Activated CD8-positive, alpha-beta T cell treated with anti-CD3 and anti-CD28 coated beads for 36 hours (primary cell): ENCODE measurements around the gene WASF1. TPM values are rescaled to one million over a fixed set of nuclear protein-coding genes. Genes with fewer than 3 reads are reported as not detected.
"Not testable (repeated sequence)": the region's sequence is repeated elsewhere in the genome, so short reads cannot be mapped to it uniquely, and the experiment has no call there.

Experiments
- ATAC-seq: fragments of 200-7000 bp; cut with Tn5 transposase; one replicate; pipeline ENCODE4 v1.10.0; 2021; ENCODE audit warnings: mild to moderate bottlenecking, moderate library complexity
- CTCF ChIA-PET: fragments of 350-600 bp; sonication (Branson Sonifier 250); formaldehyde crosslinking; loops from one replicate; lab custom pipeline; 2021; ENCODE audit warnings: antibody characterized with exemption; lab: Charles Lee
- POLR2A ChIA-PET: fragments of 350-600 bp; sonication (Branson Sonifier 250); formaldehyde crosslinking; loops from one replicate; lab custom pipeline; 2021; ENCODE audit warnings: antibody characterized with exemption; lab: Charles Lee
- DNase-seq: peaks from one replicate; pipeline ENCODE4 v3.0.0-alpha.2; 2020
- H3K27ac Mint-ChIP-seq: one replicate; pipeline ENCODE4 v1.8.0; 2021; ENCODE audit warnings: mild to moderate bottlenecking, mixed read lengths
- H3K27me3 Mint-ChIP-seq: one replicate; pipeline ENCODE4 v1.8.0; 2021; ENCODE audit warnings: mixed read lengths
- H3K36me3 Mint-ChIP-seq: one replicate; pipeline ENCODE4 v1.8.0; 2021; ENCODE audit warnings: low read depth, mixed read lengths
- H3K4me1 Mint-ChIP-seq: one replicate; pipeline ENCODE4 v1.8.0; 2021; ENCODE audit warnings: low read depth, mixed read lengths
- H3K4me3 Mint-ChIP-seq: one replicate; pipeline ENCODE4 v1.8.0; 2021; ENCODE audit warnings: mild to moderate bottlenecking, moderate library complexity, mixed read lengths
- H3K9me3 Mint-ChIP-seq: one replicate; pipeline ENCODE4 v1.8.0; 2021; ENCODE audit warnings: mixed read lengths
- intact Hi-C: fragments of 100-400 bp; cut with micrococcal nuclease; formaldehyde crosslinking; loops from one replicate; pipeline ENCODE4 v1.10.0; 2022
- total RNA-seq, 2 experiments: library from RNA; stranded (reverse); gene quantifications; one replicate each; pipeline ENCODE4 v1.2.3, GENCODE V29; 2021
- TF ChIP-seq, protein P1 (sequence below): fragments of 200-600 bp; IDR thresholded peaks from one replicate; pipeline ENCODE4 v1.8.0; 2022; ENCODE audit warnings: antibody characterized with exemption, mild to moderate bottlenecking

Gene WASF1
- total RNA-seq, 2 experiments from 2014 or later = 4.6 to 4.8 TPM

DNA sequence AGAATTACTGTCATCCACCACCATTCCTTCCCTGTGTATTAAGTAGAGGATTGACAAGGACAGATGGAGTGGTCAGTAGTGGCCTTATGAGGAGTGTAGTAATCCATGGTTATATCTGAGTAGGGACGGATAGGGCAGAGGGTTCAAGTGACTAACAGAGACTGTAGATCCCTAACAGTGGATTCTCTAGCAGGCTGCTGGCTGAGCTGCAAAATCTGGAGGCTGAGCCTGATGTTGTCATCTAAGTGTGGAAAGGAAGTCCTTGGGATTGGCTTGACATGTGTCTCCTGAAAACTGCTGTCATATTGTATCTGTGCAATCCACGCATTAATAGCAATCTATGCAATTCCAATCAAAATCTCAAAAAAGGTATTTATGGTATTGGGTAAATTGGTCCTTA is 94.2 kb downstream of the WASF1 start:
- ATAC-seq (no peak), DNase-seq (no peak)
- intact Hi-C loops = no loop called here
- H3K4me3 Mint-ChIP-seq = no peak overlapping the region
- H3K27me3 Mint-ChIP-seq = no peaks in the 10 kb centered on the region
- POLR2A ChIA-PET = no interaction called here
- no peaks in the 10 kb centered on the region for H3K4me1 Mint-ChIP-seq
- no peaks in the 10 kb centered on the region for H3K36me3 Mint-ChIP-seq
- no peaks in the 10 kb centered on the region for H3K9me3 Mint-ChIP-seq
- CTCF ChIA-PET = interaction anchor here (1.1 to 1.3 kb wide), 2 partner anchors 45 to 701 kb away, joined by 4 read pairs; no protein-coding TSS in a partner anchor
- H3K27ac Mint-ChIP-seq = no peak overlapping the region
- TF ChIP-seq, protein P1, sequence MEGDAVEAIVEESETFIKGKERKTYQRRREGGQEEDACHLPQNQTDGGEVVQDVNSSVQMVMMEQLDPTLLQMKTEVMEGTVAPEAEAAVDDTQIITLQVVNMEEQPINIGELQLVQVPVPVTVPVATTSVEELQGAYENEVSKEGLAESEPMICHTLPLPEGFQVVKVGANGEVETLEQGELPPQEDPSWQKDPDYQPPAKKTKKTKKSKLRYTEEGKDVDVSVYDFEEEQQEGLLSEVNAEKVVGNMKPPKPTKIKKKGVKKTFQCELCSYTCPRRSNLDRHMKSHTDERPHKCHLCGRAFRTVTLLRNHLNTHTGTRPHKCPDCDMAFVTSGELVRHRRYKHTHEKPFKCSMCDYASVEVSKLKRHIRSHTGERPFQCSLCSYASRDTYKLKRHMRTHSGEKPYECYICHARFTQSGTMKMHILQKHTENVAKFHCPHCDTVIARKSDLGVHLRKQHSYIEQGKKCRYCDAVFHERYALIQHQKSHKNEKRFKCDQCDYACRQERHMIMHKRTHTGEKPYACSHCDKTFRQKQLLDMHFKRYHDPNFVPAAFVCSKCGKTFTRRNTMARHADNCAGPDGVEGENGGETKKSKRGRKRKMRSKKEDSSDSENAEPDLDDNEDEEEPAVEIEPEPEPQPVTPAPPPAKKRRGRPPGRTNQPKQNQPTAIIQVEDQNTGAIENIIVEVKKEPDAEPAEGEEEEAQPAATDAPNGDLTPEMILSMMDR = no peak

DNA sequence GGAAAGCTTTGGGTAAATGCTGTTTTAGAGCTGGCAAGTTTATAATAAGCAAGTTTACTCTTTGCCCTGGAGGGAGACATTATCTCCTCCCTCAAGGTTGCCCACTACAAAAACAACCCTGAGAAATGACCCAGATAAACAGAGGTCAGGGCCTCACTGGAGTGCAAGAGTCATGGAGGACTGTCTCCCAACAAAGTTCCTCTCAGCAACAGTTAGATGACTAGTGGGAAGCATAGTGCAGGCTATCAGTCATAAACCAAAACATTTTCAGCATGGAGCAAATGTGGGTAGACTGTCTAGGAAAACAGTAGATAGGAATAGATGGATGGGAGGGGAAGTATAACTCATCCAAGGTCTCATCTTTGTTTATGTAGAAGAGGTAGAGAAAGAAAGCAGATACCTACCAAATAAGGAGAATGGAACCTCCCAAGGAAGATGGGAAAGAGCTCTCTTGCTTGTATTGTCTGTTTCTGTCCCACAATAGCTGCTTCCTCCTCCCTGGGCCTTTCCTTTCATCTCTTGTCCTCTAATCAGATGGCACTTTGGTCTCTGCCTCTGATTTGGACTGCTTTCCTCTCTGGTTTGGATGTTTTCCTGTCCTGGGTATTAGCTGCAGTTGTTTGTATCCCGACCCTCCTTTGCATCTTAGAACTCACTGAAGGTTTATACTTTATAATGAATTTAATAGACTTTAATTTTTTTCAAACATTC is 95.4 kb downstream of the WASF1 start:
- CTCF ChIA-PET = interaction anchor here (1.3 kb wide), 1 partner anchor 44 kb away, joined by 4 read pairs; no protein-coding TSS in a partner anchor
- no peak overlapping the region for H3K4me3 Mint-ChIP-seq
- H3K9me3 Mint-ChIP-seq = no peaks in the 10 kb centered on the region
- no peaks in the 10 kb centered on the region for H3K4me1 Mint-ChIP-seq
- intact Hi-C loops = no loop called here
- POLR2A ChIA-PET = no interaction called here
- TF ChIP-seq, protein P1 = no peak
- H3K27me3 Mint-ChIP-seq = no peaks in the 10 kb centered on the region
- no peak for DNase-seq
- no peak for ATAC-seq
- no peak overlapping the region for H3K27ac Mint-ChIP-seq
- no peaks in the 10 kb centered on the region for H3K36me3 Mint-ChIP-seq

DNA sequence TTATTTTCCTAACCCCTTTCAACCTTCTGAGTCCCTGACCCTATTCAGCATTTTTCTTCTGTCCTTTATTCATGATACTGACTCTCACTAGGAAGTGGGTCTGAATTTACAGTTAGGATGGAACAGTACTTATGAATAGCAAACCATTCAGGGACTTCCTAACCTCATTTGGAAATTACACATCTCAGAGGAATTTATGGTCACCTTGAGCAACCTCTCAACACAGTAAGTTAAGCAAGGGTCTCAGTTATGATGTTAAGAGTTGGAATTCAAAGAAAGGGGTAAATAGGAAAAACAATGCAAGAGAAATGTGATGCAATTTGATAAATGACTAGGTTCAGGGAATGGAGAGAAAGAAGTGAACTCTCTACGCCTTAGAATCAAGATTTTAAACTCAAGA is 104.1 kb downstream of the WASF1 start:
- no peak for DNase-seq
- Mint-ChIP-seq H3K9me3 (no peaks in the 10 kb centered on the region), H3K27me3 (peaks cover 2% of the 10 kb centered on the region), H3K4me1 (no peaks in the 10 kb centered on the region), H3K4me3 (no peak overlapping the region), H3K27ac (no peak overlapping the region), H3K36me3 (no peaks in the 10 kb centered on the region)
- intact Hi-C loops = no loop called here
- POLR2A ChIA-PET = no interaction called here
- CTCF ChIA-PET = no interaction called here
- TF ChIP-seq, protein P1 = no peak
- no peak for ATAC-seq

DNA sequence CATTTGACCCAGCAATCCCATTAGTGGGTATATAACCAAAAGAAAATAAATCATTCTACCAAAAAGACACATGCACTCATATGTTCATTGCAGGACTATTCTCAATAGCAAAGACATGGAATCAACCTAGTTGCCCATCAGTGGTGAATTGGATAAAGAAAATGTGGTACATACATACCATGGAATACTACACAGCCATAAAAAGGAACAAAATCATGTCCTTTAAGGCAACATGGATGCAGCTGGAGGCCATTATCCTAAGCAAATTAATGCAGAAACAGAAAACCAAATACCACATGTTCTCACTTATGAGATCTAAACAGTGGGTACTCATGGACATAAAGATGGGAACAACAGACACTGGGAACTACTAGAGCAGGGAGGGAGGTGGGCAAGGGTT is 106.0 kb downstream of the WASF1 start:
- intact Hi-C loops, H3K27me3 Mint-ChIP-seq: not testable (repeated sequence)

DNA sequence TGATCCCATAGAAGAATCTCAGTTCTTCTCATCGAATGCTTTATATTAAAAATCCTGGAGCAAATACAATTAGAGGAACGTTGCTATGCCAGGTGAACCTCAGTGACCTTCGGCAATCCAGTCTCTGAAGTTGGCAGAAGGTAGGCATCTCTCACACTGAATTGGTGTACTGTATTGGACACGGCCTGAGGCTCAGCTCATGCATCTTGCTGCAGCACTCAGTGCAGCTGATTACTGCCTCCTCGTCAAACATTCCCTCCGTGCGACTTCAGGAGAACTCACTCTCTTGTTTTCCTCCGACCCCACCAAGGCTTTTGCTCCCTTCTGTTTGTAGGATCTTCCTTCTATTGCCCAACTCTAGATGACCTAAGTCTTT is 110.9 kb downstream of the WASF1 start:
- Mint-ChIP-seq H3K4me1 (peaks cover 3% of the 10 kb centered on the region), H3K27me3 (peaks cover 8% of the 10 kb centered on the region), H3K27ac (no peak overlapping the region), H3K9me3 (no peaks in the 10 kb centered on the region), H3K4me3 (no peak overlapping the region), H3K36me3 (no peaks in the 10 kb centered on the region)
- intact Hi-C loops = no loop called here
- DNase-seq = no peak
- CTCF ChIA-PET = no interaction called here
- TF ChIP-seq, protein P1 = no peak
- POLR2A ChIA-PET = no interaction called here
- no peak for ATAC-seq

More for the DNA sequence above, 106.0 kb downstream of the WASF1 start:
- H3K36me3 Mint-ChIP-seq, H3K27ac Mint-ChIP-seq, H3K4me3 Mint-ChIP-seq, CTCF ChIA-PET, H3K9me3 Mint-ChIP-seq, ATAC-seq, POLR2A ChIA-PET, H3K4me1 Mint-ChIP-seq, DNase-seq: not testable (repeated sequence)
